Measurements from ENCODE around the gene OMP. TPM values are rescaled to one million over a fixed set of nuclear protein-coding genes. Genes with fewer than 3 reads are reported as not detected.

OMP gene
- polyA plus RNA-seq, 5 donors = 0.29 to 0.39 (median 0.31) TPM; not detected in 2

DNA sequence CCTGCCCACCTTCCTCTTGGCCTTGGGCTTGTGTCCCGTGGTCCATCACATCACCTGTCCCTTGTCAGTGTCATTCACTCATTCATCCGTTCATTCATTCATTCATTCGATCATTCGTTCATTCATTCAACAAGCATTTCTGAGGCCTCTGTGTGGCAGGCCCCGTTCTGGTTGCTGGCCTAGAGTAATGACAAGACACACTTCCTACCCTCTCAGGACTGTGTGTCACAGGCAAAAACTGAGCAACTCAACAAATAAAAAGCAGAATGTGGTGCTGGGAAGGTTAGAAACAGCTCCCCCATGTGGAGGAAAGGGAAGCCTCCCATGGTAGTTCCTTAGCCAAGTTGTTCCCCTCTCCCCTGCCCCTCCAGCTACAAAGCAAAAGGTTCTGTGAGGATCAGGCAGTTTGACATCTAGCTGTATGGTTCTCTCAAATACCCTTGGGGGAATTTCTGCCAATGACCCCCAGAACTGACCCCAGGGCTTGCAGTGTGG, 1.6 kb upstream of the OMP start:
- DNase-seq = no peak

DNA sequence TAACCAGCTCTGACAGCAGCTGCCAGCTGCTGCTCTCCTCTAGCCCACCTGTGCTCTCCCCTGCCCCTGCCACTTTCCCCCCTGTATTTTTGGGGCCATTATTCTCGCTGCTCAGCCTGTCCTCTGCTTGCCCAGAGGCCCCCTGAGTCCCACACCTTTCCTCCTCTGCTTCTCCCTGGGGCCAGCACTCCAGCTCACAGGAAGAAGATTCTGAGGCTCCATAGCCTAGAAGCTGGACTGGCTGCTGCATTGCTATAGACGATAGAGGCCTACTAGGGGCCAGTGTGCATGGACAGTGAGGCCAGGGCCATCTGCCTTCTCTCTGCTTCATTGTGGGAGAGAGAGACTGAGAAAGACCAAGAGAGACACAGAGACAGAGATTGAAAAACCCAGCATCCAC, 679 bp downstream of the OMP start:
- DNase-seq = no peak

DNA sequence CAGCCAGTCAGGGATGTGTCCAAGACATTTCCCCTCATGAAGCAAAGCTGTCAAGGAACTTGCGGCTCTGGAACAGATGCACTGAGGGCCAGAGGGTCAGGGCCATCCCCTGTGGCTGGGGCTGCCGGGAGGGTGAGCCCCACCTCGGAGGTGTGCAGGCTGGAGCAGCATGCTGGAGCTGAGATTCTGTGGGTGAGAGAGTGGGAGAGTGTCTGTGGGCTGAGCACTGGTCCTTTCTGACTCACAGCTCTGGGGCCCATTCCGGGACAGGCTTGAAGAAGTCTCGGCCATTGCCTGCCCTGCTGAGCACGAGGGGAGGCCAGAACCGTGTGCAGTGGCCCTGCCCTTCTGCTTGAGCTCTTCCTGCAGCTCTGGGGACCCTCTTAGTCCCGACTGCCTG, 2.1 kb downstream of the OMP start:
- no peak for DNase-seq

DNA sequence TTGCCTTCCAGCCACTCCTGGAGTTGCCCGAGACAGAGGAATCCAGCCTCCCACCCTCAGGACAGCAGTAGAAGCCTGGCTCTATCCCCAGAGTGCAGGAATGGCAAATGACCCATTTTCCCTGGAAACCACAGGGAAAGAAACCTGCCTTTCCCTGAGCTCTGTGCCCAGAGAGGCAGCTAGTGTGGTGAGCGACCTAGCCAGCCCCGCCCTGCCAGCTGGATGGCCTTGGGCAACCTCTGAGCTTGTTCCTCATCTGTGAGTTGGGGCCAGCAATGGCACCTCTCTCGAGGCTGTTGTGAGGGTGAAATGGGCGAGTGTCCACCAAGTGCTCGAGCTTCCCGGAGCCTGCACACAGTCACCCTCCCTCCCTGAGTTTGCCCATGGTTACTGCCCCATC, 3.7 kb downstream of the OMP start:
- no peak for DNase-seq

DNA sequence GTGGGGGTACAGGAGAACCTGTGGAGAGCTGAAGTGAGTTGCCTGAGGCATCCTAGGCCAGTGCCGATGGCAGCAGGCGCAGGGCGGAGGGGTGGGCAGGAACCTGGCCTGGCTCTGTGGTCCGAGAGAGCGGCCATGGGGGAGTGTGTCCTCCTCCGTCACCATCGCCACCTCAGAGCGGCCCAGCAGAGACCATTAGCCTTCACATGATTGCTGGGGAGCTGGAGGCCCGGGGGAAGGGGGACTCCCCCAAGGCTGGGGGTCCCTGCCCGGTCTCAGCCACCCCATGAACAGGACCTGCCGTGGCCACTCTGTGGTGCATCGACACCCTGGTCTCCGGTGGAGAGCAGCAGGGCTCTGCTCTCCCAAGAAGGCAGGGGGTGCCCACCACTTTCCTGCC, 4.1 kb downstream of the OMP start:
- DNase-seq = no peak

DNA sequence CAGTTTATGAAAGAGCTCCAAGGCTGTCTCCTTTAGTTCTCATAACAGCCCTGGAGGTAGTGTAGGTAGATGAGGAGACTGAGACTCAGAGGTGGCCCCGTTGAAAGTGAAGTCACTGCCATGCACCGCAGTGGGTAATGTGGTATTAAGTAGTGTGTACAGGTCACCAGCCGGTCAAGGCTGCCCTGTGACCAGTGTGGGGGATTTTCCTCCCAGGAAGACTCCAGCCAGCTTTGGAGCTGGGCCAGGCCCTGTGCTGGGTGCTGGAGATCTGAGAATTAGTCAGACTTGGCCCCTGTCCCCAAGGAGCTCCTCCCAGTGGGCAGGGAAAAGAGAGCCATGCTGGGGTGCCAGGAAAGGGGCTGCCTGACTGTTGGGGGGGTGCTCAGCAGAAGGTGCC, 5.3 kb downstream of the OMP start:
- no peak for DNase-seq

DNA sequence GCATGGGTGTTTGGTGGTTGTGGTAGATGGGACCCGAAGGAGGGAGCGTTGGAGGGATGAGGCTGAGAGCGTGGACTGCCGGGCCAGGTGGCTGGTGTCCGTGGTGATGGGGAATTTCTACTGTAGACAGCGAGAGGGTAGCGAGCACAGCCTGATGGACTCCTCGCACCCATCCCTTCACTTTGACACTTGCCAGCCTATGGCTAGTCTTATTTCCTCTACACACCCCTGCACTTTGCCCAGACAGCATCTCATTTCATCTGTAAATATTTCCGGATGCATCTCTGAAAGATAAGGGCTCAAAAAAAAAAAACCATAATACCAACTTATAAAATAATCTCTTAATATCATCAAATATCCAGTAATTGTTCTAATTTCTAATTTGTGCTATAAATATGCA, 5.8 kb downstream of the OMP start:
- DNase-seq = no peak

DNA sequence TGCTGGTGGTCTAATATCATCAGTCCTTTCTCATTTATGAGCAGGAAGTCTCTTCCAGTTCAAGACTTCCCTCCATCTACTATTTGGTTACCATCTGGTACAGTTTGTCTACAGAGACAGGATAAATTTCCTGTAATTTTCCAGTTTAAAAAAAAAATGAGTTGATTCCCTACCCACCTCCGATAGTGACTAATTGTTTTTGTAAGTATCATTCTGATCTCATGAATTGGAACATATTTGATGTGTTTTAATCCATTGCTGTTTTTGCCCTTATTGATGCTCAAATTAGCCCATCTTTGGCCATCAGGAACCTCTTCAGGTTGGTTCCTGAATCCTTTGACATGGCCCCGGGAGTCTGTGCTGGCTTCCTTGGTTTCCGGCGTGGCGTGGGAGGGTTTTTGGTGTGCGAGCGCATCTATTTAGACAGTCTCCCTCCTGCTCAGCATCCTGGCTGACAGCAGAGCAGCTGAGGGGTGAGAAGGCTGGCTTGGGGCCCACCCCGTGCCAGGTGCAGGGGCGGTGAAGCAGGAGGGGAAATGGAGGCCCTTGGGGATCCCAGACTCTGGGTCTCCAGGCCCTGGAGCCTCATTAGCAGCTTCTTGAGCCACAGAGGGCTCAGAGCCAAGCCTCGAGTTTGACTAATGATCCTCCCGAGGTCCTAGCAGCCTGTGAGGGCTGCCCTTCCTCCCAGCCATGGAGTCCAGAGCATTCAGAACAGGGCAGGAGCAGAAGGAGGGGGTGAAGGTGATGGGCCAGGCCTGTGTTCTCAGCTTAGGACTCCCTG, 6.8 kb downstream of the OMP start:
- DNase-seq = no peak

DNA sequence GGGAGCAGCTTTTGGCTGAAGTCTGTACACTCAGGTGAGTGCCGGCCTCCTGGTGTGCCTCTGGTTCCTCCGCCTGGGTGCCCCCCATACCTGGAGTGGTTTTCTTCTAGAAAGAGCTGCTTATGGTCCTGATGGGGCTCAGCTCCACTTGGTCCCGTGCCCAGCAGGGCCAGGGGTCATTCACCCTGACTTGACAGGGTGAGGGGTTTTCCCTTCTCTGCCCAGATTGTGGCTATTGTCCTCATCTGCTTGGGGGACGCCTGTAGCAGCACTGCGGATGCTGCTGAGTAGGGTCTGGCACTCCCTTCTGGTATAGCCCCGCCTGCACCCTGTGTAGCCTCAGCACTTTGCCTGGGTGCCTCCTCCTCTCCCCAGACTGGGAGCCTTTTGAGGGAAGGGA, 8.2 kb downstream of the OMP start:
- no peak for DNase-seq

DNA sequence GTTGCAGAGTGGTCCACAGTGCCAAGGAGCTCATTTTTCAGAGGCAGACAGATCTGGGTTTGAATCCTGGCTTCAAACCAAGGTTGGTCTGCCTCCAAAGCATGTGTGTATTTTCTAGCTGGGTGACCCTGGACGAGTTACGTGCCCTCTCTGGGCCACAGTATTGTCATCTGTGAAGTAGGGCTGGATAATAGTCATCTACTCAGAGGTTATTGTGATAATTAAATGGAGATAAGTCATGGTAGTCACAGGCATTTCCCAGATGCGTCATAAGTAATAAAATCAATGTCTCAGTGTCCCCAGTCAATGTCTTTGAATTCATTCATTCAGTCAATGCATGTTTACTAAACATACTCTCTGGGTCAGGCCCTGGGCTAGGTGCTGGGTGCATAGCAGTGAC, 8.6 kb downstream of the OMP start:
- DNase-seq = no peak

DNA sequence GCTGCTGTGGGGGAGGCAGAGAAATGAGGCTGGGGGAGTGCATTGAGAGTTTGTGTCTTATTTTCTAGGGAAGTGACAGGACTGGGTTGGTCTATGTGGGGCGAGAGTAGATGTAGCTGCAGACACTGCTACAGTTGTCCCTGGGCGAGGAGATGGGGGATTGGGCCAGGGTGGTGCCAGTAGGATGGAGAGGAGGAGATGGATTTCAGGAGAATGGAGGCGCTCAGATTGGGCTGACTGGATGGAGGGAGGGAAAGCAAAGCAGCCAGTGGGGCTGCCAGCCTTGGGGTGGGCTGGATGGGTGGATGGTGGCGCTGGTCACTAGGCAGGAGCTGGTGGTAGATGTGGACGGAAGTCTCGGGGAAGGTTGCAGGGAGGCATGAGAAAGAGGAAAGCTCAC, 9.3 kb downstream of the OMP start:
- DNase-seq = no peak

DNA sequence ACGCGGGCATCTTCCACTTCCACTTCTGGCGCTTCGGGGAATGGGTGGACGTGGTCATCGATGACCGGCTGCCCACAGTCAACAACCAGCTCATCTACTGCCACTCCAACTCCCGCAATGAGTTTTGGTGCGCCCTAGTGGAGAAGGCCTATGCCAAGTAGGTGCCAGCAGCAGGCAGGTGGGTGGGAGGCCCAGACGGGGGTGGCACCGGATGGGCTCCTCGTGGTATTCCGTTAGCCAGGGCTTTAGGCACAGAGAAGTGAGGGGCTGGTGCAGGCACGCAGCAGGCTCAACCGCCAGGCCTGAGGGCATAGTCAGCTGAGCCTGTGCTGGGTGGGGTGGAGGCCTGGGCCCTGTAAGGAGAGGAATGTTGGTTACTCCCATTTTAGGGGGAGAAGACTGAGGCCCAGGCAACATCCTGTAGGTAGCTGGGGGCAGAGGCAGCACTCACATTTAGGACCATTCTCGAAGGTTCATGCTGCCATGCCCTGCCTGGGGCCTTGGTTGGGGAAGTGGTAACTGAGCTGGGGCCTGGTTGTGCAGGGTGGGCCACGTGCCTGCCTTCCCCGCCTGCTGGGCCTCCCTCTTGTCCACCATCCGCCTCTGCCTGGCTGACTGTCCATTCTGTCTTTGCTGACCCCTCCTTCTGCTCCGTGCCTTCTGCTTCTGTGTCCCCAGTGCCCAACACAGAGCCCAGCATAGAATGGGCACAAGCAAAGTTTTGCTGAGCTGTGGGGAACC, 10.2 kb downstream of the OMP start:
- DNase-seq = no peak

DNA sequence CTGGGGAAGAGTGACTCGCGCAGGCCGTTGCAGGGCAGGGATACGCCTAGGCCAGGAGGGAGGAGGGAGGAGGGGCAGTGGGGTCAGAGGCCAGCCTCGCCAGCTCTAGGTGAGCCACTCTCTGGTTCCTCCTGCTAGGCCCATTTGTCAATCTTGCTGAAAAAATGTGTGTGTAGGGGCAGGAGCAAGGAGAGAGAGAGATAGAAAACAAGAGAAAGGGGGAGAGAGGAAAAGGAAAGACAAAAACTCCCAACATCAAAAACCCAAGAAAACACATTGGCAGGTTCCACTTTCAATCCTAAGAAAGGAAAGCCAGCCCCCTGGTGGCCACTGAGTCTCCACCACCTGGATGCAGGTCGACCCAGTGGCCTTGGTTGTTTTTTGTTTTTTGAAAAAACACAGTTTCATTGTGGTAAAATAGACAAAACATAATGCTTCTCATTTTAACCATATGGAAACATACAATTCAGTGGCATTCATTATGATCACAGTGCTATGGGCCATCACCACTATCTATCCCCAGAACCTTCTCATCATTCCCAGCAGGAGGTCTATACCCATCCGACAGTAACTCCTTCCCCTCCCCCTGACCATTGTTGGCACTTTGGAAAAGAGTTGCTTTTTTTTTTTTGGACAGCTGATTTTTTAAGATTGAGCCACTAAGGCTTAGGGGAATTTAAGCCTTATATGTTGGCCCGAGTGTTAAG, 10.9 kb downstream of the OMP start:
- no peak for DNase-seq

DNA sequence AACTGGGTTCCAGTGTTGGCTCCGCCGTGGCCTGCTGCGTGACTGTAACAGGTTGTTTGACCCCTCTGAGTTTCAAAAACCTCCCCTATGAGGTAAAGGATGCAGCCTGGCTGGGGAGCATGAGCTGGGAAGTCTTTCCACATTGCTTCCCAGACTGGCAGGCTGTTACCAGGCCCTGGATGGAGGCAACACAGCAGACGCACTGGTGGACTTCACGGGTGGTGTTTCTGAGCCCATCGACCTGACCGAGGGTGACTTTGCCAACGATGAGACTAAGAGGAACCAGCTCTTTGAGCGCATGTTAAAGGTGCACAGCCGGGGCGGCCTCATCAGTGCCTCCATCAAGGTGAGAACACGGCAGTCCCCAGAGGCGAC, 11.4 kb downstream of the OMP start:
- no peak for DNase-seq

DNA sequence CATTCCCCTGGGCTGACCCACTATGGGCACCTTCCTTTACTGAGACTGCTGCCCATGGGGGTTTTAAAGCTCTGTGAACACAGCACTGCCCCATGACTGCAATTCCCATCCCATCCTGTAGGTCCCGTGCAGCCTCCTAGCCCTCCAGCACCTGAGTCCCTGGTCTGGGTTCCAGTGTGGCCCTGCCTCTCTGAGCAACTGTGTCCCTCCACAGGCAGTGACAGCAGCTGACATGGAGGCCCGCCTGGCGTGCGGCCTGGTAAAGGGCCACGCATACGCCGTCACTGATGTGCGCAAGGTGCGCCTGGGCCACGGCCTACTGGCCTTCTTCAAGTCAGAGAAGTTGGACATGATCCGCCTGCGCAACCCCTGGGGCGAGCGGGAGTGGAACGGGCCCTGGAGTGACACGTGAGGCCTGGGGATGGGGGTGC, 12.6 kb downstream of the OMP start:
- DNase-seq = no peak

DNA sequence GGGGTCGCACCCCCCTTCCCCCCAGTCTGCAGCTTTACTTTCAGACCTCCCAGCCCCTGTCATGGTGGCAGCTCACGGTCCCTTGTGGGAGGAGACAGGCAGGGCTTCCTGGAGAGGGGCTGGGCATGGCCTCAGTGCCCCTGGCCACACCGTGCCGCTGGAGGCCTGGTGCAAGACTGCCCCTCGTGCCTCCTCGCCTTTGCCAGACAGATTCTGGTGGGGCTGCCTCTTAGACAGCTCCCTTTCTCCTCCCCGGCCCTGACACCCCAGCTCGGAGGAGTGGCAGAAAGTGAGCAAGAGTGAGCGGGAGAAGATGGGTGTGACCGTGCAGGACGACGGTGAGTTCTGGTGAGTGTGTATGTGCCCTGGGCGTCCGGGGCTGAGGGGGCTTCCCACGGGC, 13.3 kb downstream of the OMP start:
- DNase-seq = no peak

DNA sequence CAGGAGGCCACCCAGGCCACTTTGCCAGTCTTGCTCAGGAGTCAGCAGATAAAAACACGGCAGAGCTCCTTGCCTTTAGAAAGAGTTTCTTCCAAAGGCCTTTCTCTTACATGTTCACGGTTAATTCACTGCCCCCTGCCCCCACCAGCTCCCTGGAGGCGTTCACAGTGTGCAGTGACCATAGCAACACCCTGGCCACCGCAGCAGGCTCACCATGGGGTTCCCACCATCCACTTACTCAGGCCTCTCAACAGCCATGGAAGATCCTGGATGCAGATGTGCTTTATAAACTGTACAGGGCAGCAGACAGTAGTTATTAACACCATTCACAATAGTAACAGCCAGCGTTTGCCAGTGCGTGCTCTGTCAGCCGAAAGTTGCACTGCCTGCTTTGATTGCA, 14.9 kb downstream of the OMP start:
- no peak for DNase-seq

DNA sequence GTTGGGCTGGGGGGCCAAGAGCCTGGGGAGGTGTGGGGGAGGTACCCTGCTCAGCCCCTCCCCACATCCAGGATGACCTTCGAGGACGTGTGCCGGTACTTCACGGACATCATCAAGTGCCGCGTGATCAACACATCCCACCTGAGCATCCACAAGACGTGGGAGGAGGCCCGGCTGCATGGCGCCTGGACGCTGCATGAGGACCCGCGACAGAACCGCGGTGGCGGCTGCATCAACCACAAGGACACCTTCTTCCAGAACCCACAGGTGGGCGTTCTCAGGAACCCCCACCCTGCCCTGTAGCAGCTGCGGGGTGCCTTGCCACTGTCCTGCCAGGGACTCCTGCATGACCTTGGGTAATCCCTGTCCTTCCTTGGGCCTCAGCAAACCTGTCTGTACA, 15.4 kb downstream of the OMP start:
- no peak for DNase-seq

DNA sequence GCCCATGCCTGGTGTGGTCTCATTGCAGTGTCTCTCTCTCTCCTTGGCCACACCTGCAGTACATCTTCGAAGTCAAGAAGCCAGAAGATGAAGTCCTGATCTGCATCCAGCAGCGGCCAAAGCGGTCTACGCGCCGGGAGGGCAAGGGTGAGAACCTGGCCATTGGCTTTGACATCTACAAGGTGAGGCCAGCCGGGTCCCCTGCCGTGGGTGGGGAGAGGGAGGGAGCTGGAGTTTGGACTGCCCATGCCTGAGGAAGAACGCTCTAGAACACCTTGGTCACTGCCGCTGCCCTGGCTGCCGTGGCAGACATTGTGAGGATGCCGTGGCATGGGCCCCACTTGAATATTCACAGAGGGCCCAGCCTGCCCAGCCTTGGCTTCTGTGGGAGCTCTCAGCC, 16.3 kb downstream of the OMP start:
- DNase-seq = no peak

DNA sequence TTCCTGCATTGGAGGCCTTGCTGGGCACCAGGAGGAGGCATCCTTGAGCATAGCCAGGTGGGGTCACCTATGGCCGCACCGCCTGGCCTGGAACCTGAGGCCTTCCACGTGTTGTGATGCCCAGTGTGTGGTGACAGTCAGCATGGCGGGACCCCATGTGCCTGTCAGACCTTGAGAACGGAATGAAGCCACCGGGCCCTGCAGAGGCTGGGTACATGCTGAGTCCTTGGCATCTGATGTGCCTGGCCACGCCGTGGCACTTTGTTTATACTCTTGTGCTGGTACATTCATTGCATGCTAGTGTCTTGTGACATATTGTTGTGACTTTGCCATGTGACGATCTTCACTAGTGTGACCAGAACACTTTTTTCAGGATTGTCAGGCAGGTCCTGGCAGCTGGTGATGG, 16.9 kb downstream of the OMP start:
- DNase-seq = no peak

DNA sequence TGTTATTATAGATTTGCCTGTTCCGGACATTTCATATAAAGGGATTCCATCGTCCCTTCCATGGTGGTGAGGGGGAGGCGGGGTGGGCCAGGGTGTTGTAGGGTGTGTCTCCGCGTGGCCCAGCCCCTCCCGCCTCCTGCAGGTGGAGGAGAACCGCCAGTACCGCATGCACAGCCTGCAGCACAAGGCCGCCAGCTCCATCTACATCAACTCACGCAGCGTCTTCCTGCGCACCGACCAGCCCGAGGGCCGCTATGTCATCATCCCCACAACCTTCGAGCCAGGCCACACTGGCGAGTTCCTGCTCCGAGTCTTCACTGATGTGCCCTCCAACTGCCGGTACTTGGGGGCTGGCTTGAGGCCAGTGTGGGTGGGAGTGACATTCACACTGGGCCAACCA, 17.9 kb downstream of the OMP start:
- DNase-seq = no peak

DNA sequence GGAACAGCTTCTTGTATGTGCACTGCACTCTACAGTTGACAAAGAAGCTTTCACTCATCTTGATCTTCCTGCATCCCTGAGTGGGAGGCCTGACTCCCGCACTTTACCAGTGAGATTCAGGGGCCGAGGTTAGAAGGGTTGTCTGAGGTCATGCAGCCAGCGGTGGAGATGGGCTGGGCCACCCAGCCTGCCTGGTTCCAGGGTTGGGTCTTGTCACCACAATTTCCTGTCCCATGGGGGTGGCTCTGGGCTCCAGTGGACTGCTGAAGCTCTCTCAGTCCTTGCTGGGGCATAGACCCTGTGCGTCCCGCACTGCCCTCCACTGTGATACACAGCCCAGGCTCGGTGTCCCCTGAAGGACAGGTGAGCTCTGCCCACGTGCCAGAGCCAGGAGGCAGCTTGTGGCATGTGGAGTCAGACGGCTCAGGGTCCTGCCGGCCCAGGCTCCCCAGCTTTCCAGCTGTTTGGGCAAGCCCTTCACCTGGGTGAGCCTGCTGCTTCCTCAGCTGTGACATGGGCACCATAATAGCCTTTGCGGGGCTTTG, 18.5 kb downstream of the OMP start:
- no peak for DNase-seq
